Stimulated activated CD8-positive, alpha-beta memory T cell treated with anti-CD3 and anti-CD28 coated beads, Interleukin-4, amount 100 ng/mL, for 48 hours (primary cell): ENCODE data around the gene CAMKMT.
"Not testable (repeated sequence)": the region's sequence is repeated elsewhere in the genome, so short reads cannot be mapped to it uniquely, and the experiment has no call there.

ENCODE experiments used
- DNase-seq: peaks from one replicate; pipeline ENCODE4 v3.0.0-alpha.2; 2020

Gene CAMKMT

DNA sequence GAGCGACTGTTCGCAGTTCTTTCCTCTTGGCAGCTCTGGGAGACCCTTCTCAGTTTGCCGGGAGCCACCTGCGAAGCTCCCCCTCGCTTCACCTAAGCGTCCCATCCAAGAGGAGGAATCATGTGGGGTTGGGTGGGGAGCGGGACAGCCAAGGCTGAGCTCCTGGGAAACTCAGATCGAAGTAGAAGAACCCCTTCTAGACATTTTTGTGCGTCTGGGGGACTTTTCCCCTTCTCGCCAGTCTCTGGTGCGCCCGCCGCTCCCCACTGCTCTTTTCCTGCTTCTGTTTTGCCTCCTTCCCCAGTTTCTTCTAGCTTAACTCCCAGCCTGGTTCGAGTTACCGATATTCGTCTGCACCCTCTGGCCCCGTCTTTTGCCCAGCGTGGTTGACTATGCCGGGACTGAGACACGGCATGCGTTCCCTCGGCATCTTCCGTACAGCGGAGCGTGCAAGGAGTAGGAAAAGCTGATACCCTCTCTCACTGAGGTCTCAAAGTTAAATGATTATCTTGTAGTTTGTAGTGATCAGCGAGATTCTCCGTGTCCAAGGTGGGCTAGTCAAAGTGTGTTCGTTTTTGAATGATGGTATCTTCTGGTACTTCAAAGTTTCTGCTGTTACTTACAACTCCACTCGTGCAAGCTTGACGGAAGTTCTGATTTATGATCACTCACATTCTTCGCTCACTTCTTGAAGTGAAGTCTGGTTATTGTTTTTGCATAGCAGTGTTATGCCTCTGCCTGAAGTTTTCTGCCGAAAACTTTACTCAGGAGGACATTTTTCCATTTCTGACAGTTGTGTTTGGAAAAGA is 664 bp downstream of the CAMKMT start:
- DNase-seq, result peak; percentile 63

DNA sequence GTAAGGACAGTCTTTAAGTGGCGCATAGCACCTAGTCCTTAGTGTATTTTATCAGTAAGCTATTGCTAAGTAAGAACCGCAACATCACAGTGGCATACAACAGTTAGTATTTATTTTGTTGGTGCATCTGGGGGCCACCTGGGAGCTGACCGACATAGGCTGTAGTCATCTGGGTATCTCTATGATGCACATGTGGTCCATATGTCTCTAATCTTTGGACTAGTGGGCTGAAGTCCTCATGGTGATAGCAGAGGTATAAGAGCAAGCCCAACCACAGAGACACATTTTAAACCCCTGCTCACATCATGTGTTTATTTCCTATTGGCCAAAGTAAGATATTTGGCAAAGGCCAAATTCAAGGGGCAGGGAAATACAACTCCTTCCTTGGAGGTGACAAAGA is 2.9 kb downstream of the CAMKMT start:
- no peak for DNase-seq

DNA sequence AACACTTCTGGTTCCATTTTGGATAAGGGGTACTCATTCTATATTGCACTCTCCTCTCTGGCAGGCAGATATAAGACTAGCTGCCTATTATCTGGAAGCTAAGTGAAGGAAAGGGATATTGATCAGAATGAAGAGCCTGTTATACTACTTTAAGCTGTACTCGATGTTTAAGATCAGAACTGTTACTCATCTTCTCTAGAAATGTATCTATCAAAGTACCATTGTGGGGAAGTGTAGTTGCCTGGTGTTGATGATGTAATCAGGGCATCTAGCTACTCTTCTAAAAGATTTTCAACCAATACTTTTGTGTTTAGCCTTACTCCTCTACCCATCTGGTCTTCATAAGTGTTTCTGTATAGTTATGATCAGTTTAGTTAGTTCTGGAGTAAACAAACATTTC is 5.8 kb downstream of the CAMKMT start:
- DNase-seq, result no peak

DNA sequence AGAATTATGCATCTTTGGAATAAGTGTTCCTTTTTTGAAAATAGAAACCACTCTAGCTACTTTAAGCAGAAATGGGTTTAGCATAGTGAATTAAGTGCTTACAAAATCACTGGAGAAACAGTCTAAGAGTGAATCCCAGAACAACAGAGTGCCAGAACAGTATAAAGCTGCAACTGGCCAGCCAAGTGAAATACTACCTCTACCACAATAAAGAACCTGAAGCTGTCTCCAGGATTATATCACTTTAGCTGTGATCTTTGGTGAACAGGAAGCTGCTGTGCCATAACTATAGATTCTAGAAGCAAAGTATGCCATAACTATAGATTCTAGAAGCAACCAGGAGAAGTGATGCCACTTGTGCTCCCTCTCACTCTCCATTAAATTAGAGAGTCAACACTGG is 7.6 kb downstream of the CAMKMT start:
- DNase-seq, result no peak

DNA sequence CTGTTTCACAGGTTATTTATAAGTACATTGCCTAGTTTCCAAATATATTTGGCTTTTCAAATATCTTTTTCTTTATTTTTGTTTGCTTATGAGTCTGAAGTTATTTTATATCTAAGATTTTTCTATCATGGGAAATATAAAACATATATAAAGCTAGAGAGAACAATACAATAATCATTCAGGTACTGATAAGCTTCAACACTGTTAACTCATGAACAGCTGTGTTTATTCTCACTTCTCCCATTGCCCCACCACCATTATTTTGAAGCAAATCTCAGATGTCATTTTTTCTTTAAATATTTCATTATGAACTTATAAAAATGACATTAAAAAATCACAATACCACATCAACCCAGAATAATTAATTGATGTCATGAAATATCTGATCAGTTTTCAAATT is 9.7 kb downstream of the CAMKMT start:
- DNase-seq, result no peak

DNA sequence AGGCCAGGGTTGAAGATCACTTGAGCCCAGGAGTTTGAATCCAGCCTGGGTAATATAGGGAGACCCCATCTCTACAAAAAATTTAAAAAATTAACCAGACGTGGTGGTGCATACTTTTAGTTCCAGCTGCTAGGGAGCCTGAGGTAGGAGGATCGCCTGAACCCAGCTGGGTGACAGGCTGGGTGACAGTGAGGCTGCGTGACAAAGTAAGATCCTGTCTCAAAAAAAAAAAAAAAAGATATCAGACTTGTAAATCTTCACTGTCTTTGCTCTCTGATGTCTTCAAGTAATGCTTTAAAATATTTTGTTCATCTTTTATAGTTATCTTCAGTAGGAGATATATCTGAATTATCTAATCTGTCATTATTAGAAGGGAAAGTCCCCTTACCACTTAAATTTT is 10.5 kb downstream of the CAMKMT start:
- DNase-seq, result no peak

DNA sequence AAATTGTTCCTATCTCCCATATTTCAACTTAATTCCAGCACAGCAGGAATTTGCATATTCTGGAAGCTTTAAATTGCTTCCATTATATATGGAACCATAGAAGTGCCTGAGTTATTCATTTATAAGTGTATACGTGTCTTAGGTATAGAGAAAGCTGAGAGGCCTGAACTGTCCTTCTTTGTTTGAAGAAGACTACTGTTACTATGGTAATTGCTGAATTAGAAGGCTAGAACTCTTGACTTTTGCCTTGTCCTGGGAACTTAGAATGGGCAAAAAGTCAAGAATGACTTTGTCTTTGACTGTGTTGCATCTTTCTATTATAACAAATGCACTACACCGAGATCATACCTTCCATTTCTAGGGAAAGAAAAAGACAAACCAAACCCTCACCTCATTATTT is 15.7 kb downstream of the CAMKMT start:
- DNase-seq, result no peak

DNA sequence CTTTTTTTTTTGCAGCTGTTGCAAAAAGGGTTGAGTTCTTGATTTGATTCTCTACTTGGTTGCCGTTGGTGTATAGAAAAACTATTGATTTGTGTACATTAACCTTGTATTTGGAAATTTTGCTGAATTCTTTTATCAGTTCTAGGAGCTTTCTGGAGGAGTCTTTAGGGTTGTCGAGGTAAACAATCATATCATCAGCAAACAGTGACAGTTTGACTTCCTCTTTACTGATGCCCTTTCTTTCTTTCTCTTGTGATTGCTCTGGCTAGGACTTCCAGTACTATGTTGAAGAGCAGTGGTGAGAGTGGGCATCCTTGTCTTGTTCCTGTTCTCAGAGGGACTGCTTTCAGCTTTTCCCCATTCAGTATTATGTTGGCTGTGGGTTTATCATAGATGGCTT is 23.5 kb downstream of the CAMKMT start:
- DNase-seq, result not testable (repeated sequence)

DNA sequence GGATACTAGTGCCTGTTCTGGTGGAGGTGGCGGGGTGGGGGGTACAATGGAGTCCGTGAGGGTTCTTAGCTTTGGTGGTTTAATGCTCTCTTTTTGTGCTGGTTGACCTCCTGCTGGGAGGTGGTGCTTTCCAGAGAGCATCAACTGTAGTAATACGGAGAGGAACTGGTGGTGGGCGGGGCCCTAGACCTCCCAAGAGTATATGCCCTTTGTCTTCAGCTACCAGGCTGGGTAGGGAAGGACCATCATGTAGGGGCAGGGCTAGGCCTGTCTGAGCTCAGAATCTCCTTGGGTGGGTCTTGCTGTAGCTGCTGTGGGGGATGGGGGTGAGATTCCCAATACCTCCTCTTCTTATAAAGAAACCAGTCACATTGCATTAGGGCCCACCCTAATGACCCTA is 27.1 kb downstream of the CAMKMT start:
- no peak for DNase-seq

DNA sequence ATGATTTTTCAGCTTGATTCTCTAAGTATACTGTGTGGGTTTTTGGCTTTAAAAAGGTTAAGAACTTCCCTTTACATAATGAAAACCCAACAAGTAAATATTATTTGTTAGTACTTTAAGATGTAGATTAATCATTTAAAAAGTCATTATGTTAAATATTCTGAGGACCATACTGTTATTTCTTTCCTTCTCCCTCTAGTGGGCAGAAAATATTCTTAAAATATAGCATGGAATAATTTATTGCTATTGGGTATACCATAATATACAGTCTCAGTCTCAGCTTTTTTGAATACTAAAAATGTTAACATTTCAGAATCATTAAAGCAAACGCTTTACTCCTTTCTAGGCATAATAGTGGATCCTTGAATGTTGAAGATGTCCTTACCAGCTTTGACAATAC is 28.1 kb downstream of the CAMKMT start:
- no peak for DNase-seq

DNA sequence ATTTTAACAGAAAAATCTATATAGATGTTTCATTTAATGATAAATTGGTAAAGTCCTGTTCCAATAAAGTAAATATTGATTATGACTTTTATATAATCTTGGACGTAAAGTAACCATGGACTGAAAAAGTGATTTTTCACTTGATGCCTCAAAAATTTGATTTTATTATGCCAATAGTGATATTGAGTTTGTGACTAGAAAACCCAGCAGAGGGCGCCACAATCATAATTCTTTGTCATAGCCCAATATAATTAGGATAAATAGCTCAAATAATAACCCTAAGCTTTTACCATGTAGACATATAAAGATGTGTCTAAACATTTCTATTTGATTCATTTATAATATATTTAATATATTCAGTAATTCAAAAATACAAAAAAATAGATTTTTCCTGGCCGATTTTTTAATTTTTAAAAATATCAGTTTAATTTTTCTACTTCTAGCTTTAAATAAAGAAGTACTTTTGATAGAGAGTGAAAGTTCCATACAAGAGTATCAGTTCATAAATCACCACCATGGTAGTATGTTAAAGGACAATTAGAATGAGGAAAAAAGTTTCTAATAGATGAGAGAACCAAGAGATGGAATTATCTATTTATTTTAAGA is 30.7 kb downstream of the CAMKMT start:
- DNase-seq, result peak; percentile 75

DNA sequence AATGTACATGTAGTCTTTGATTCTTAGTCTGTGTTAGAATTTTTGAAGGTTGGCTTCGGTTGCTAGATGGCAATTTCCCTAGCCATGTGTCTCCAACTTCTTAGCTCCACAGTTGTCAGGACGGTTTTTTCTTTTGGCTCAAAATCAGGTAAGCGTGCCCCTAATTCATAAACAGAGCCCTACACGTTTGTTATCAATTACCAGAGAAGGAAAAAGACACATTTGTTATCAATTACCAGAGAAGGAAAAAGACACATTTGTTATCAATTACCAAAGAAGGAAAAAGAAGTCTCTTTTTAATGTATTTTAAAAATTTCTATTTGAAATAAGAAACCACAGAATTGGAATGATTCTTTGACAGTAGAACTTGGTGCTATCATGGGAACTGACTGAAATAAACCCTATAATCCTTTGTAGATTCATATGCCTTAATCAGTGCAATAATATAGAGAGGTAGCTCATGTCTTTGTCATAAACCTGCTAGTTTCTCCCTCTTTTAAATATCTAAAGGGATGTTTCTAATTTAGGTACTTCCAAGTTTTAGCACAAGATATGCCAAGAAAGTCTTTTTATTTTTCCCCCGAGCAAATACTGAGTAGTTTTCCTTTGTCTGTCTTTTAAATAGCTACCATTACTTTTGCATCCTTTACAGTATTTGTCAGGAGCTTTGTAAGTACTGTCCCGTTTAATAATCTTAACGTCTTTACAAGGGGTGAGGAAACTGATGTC is 35.9 kb downstream of the CAMKMT start:
- no peak for DNase-seq

DNA sequence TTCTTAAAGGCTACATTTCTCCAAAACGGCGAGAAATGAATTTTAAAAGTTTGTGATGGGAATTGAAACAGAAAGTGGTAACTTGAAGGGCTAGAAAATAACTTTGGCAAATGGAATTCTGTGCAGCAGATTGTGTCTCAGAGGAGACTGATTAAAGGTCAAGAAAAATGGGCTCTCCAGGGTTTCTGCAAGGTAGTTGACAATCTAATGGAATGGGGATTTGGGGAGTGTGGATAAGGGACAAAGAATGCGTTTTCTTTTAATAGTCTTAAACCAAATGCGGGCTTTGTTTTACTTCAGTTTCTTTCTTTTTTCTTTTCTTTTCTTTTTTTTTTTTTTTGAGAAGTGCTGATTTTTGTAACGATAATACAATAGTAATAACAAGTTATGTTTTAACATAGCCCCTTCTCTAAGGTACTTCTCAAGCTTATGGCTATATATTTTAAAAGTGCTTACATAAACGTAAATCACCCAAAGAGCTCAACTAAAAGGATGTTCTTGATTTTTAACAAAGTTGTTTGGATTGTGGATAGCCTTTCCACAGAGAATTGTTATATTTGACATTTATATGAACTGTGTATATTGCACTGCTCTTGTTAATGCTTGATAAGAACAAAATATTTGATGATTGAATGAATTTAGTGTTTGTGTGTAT is 36.6 kb downstream of the CAMKMT start:
- DNase-seq, result no peak

DNA sequence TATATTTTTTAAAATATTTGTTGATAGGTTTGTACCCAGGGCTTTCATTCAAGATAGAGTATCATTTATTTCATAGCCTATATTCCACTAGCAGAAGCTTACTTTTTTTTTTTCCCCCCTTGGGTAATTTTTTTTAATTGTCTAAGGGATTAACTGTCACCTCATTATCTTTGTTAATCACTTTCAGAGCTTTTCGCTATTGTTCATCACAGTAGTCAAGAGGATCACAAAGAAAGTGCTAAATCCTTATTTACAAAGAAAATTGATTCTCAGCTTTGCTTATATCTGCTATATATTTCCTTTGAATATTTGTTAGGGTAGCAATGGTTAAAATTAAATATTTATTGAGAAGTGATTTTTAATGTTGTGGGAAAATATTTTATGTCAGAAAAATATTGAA is 59.0 kb downstream of the CAMKMT start:
- no peak for DNase-seq

DNA sequence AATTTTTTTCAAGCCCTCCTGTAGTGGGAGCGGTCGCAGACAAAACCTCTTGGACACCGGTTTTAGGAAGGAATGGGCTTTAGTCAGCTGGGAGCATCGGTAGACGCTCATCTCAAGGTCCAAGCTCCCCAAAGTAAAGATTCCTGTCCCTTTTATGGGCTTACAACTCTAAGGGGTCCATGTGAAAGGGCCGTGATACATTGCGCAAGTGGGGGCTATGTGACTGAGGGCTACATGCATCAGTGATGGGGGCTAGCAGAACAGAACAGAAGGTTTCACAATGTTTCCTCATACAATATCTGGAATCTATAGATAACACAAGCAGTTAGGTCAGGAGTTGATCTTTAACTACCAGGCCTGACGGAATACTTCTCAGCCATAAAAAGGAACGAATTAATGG is 62.5 kb downstream of the CAMKMT start:
- DNase-seq, result no peak

DNA sequence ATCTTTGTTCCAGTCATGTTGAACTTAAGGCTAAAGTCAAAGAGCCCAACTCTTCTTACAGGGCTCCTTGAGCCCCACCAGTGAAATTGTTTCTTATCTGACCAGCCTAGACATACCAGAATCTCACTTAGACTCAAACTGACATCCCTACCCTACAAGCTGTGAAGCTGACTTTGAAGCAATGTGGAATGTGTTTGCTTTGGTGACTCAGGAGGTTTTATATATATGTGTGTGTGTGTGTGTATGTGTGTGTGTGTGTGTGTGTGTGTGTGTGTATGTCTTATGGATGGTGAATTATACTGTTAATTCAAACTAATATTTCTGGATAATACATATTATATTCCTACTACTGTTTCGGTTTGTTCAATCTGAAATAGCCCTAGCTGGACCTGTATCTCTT is 67.3 kb downstream of the CAMKMT start:
- no peak for DNase-seq

DNA sequence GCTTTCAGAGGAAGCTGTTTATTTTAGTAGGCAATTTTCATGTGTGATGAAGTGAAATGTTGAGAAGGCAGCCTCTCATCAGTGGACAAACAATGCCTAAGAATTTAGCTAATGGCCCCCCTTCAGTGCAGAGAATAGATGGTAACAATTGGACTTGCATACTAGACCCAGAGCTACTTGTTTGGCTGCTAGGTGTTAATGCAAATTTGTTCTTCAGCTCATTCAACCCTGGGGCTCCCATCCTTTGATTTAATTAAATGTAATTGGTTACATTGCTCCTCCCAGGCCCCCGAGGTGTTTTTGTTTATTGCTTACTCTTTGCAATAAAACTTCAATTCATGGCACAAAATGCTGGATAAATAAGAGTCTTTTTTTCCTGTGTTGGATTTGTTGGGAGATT is 68.6 kb downstream of the CAMKMT start:
- no peak for DNase-seq

DNA sequence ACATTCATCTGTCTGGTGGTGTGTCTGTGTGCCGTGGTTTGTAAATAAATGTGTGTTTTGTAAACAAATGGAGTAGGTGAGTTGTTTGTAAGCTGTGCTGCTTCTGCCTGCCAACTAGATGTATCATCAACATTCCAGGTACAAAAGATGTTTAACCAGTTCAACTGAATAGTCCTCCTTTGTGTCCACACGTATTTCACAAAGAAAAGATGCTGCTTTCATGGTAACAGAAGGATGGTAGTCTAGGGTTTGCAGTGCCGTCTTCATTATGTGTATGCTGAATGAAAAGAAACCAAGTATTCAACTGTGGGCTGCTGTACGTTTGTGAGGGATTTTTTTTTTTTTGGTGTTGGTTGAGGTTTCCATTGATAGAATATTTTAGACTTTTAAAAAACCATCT is 72.1 kb downstream of the CAMKMT start:
- no peak for DNase-seq

DNA sequence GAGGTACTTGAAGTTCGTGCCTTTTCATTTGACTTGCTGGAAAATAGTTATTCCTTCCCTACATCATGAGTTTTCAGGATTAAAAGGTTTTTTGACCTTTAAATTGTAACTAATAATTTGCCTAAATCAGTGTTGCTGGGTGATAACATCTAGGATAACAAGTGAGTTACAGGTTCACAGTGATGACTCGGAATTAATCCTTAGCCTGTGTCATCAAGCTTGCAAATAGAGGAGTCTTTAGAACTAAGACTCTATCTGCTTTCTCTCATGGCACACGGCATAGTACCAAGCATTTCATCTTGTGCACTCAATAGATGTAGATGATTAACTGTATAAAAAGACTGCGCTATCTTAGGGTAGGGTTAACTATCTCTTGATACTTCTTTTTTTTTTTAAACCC is 79.5 kb downstream of the CAMKMT start:
- no peak for DNase-seq

DNA sequence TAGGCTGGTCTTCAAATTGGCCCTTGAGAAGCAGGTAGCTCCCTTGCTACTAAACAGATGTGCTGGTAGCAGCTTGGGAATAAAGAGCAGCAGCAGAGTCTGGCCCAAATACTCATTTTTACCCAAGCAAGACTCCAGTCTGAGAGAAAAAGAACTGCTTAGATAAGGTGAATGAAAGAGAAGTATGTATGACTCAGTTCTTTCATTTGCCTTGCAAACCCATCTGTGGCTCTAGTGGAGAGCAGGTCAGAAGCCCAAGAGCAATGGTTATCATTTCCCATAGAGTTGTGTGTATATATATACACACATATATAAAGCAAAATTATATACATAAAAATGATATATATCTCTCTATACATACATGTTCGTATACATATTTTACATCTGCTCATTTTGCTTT is 80.3 kb downstream of the CAMKMT start:
- DNase-seq, result no peak

DNA sequence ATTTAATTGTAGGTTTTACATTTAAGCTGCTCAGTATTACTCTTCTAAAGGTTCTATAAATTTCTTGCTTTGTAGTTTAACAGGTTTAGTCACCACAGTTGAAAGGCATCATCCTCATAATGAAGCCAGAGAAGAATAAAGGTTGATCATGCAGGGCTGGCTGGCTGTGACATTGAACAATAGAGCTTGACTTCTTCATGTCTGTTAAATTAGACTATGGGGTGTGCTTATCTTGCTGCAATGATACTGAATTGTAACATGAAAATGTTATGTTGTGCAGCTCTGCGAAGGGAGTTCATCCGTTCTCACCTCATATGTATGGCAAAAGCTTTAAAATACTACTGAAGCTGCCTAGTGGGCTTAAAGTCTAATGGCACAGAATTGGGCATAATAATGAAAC is 81.8 kb downstream of the CAMKMT start:
- DNase-seq, result no peak

DNA sequence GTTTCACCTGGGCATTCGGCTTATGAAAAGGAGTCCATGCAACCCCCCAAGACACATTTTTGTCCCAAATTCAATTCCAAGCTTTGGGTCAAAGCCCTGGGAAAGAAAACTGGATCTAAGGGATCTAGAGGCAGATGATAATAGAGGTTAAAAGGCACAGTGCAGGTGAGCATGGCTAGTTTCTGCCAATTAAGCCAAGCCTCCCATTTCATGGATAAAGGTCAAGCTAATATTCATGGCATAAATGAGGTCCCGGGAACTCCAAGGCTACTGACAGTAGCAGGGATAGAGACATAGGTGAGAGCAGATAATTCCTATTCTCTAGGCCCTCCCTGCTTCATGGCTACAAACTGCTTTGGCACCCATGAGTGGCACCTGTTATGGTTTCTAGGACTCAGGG is 83.1 kb downstream of the CAMKMT start:
- DNase-seq, result no peak

DNA sequence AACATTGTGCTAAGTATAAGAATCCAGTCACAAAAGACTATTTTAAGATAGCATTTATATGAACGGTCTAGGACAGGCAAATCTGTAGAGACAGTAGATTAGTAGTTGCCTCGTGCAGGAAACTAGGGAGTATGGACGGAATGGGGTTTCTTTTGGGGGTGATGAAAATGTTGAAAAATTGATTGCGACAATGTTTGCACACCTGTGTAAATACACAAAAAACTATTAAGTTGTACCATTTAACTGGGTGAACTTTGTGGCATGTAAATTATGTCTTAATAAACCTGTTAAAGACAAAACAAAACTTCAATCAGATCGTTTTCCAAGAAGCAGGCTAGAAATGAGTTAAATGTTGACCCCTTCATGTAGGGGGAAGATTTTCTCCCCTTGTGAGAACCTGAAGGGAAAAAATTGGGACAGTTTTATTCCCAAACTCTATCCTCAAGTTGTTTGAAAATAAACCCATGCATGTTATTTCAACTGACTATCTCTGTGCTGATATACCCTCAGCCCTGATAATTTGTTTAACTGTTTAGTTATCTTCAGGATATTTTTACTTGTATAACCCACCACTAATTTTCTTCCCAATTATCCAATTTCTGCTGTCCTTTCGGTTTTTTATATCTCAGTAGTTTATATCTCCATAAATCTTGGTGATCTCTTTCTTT is 87.2 kb downstream of the CAMKMT start:
- DNase-seq, result no peak
